ENCODE data around the gene LNX1.

LNX1 gene

GRCh38 chr4:53558065-53558801 lies 33.1 kb downstream of the LNX1 start:
- H3K27ac ChIP-seq, result no peak overlapping the region
- TF ChIP-seq CTCF (conservative IDR thresholded peaks at IDR 0.05), result no peak
- TF ChIP-seq ZFX (IDR thresholded peaks at IDR 0.05), result no peak

GRCh38 chr4:53557669-53558064 lies 33.6 kb downstream of the LNX1 start:
- no peak for TF ChIP-seq ZFX (IDR thresholded peaks at IDR 0.05)
- no peak for TF ChIP-seq CTCF (conservative IDR thresholded peaks at IDR 0.05)
- no peak overlapping the region for H3K27ac ChIP-seq

- no peak for TF ChIP-seq ZFX (IDR thresholded peaks at IDR 0.05)
- TF ChIP-seq CTCF (conservative IDR thresholded peaks at IDR 0.05), result no peak
- no peak overlapping the region for H3K27ac ChIP-seq
Measured at GRCh38 chr4:53556651-53557050, 34.6 kb downstream of the LNX1 start.

GRCh38 chr4:53553486-53554210 lies 37.6 kb downstream of the LNX1 start:
- TF ChIP-seq ZFX (IDR thresholded peaks at IDR 0.05), result no peak
- TF ChIP-seq CTCF (conservative IDR thresholded peaks at IDR 0.05), result no peak

GRCh38 chr4:53552711-53553110 lies 38.6 kb downstream of the LNX1 start:
- no peak overlapping the region for H3K27ac ChIP-seq
- TF ChIP-seq CTCF (conservative IDR thresholded peaks at IDR 0.05), result no peak
- TF ChIP-seq ZFX (IDR thresholded peaks at IDR 0.05), result no peak

More at GRCh38 chr4:53553486-53554210, 37.6 kb downstream of the LNX1 start:
- no peak overlapping the region for H3K27ac ChIP-seq

- H3K27ac ChIP-seq, result no peak overlapping the region
- no peak for TF ChIP-seq CTCF (conservative IDR thresholded peaks at IDR 0.05)
- TF ChIP-seq ZFX (IDR thresholded peaks at IDR 0.05), result no peak
Measured at GRCh38 chr4:53551958-53552357, 39.3 kb downstream of the LNX1 start.

GRCh38 chr4:53551281-53551864 lies 39.9 kb downstream of the LNX1 start:
- no peak overlapping the region for H3K27ac ChIP-seq
- no peak for TF ChIP-seq CTCF (conservative IDR thresholded peaks at IDR 0.05)
- TF ChIP-seq ZFX (IDR thresholded peaks at IDR 0.05), result no peak

Measured in C4-2B (cell line).